Activated CD8-positive, alpha-beta T cell treated with anti-CD3 and anti-CD28 coated beads for 36 hours (primary cell): Measurements from ENCODE around the gene ISCA2. TPM values are rescaled to one million over a fixed set of nuclear protein-coding genes. Genes with fewer than 3 reads are reported as not detected.

Experiments used
- ATAC-seq: fragments of 200-7000 bp; cut with Tn5 transposase; one replicate; pipeline ENCODE4 v1.10.0; 2021; ENCODE audit warnings: mild to moderate bottlenecking, moderate library complexity
- CTCF ChIA-PET: fragments of 350-600 bp; sonication (Branson Sonifier 250); formaldehyde crosslinking; loops from one replicate; lab custom pipeline; 2021; ENCODE audit warnings: antibody characterized with exemption; lab: Charles Lee
- POLR2A ChIA-PET: fragments of 350-600 bp; sonication (Branson Sonifier 250); formaldehyde crosslinking; loops from one replicate; lab custom pipeline; 2021; ENCODE audit warnings: antibody characterized with exemption; lab: Charles Lee
- DNase-seq: peaks from one replicate; pipeline ENCODE4 v3.0.0-alpha.2; 2020
- H3K27ac Mint-ChIP-seq: one replicate; pipeline ENCODE4 v1.8.0; 2021; ENCODE audit warnings: mild to moderate bottlenecking, mixed read lengths
- H3K27me3 Mint-ChIP-seq: one replicate; pipeline ENCODE4 v1.8.0; 2021; ENCODE audit warnings: mixed read lengths
- H3K36me3 Mint-ChIP-seq: one replicate; pipeline ENCODE4 v1.8.0; 2021; ENCODE audit warnings: low read depth, mixed read lengths
- H3K4me1 Mint-ChIP-seq: one replicate; pipeline ENCODE4 v1.8.0; 2021; ENCODE audit warnings: low read depth, mixed read lengths
- H3K4me3 Mint-ChIP-seq: one replicate; pipeline ENCODE4 v1.8.0; 2021; ENCODE audit warnings: mild to moderate bottlenecking, moderate library complexity, mixed read lengths
- H3K9me3 Mint-ChIP-seq: one replicate; pipeline ENCODE4 v1.8.0; 2021; ENCODE audit warnings: mixed read lengths
- intact Hi-C: fragments of 100-400 bp; cut with micrococcal nuclease; formaldehyde crosslinking; loops from one replicate; pipeline ENCODE4 v1.10.0; 2022
- total RNA-seq, 2 experiments: library from RNA; stranded (reverse); gene quantifications; one replicate each; pipeline ENCODE4 v1.2.3, GENCODE V29; 2021
- TF ChIP-seq, protein P1 (sequence below): fragments of 200-600 bp; IDR thresholded peaks from one replicate; pipeline ENCODE4 v1.8.0; 2022; ENCODE audit warnings: antibody characterized with exemption, mild to moderate bottlenecking

ISCA2 gene
- total RNA-seq, 2 experiments from 2014 or later = 29.1 to 31.7 TPM

DNA sequence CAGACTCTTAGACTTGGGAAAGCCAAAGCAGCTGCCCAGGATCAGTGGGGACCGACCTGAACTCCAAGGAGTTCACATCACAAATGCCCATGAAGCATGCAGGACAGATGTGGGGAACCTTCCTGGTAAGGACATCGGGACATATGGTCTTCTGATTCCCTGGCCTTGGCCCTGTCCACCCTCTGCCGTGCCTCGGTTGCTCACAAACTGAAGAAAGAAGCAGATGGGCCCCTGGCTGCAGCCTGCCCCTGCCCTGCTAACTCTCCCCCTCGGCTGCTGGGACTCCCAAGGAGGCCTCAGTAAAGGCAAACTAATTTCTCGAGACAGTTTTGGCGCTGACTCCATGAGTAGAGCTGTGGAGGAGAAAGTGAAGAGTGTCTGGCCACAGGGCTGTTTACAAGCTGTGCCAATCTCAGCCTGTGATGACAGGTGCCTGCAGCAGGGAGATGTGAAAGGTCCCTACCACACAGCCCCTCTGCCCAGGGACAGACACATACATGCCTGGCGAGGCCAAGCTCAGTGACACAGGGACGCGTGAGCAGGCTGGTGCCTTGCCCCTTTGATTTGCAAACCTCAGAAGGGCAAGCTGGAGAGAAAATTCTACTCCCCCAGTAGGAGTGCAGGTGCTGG, 48.6 kb downstream of the ISCA2 start:
- Mint-ChIP-seq H3K9me3 (no peaks in the 10 kb centered on the region), H3K27me3 (no peaks in the 10 kb centered on the region), H3K4me3 (no peak overlapping the region), H3K27ac (no peak overlapping the region), H3K4me1 (no peaks in the 10 kb centered on the region), H3K36me3 (no peaks in the 10 kb centered on the region)
- ChIA-PET POLR2A (no interaction called here), CTCF (interaction anchor here (1.6 kb wide), 1 partner anchor 70 kb away, joined by 3 read pairs; the partner anchor contains the start of gene LTBP2)
- DNase-seq (no peak), ATAC-seq (no peak)
- intact Hi-C loops = no loop called here
- TF ChIP-seq, protein P1, sequence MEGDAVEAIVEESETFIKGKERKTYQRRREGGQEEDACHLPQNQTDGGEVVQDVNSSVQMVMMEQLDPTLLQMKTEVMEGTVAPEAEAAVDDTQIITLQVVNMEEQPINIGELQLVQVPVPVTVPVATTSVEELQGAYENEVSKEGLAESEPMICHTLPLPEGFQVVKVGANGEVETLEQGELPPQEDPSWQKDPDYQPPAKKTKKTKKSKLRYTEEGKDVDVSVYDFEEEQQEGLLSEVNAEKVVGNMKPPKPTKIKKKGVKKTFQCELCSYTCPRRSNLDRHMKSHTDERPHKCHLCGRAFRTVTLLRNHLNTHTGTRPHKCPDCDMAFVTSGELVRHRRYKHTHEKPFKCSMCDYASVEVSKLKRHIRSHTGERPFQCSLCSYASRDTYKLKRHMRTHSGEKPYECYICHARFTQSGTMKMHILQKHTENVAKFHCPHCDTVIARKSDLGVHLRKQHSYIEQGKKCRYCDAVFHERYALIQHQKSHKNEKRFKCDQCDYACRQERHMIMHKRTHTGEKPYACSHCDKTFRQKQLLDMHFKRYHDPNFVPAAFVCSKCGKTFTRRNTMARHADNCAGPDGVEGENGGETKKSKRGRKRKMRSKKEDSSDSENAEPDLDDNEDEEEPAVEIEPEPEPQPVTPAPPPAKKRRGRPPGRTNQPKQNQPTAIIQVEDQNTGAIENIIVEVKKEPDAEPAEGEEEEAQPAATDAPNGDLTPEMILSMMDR = no peak

DNA sequence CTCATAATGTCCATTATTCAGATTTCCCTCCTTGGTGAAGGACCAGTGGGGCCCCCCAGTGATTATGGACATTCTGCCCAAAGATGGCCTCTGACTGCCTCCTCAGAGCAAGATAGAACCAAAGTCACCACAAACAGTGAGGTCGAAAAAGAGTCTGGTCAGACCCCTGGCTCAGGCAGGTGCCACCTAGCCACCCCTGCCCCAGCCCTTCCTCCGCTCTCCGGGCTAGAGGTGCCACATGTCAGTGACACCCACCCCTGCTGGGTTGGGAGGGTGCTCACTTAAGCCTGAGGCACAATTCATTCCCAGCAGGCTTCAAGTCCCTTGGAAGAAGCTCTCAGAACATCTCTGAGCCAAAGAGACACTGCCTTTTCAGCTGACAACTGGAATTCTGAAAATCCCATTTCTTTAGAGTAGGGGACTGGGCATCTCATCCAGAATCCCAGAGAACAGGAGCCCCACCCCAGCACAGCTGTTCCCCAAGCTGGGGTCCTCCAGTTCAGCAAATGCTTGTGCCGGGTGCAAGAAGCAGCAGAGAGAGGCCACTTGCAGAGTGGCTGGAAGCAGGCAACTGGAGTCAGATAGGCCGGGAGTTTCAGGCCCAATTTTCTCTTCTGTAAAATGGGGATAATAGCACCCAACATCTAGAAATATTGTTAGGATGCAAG, 50.3 kb downstream of the ISCA2 start:
- no peaks in the 10 kb centered on the region for H3K4me1 Mint-ChIP-seq
- H3K27me3 Mint-ChIP-seq = no peaks in the 10 kb centered on the region
- H3K4me3 Mint-ChIP-seq = no peak overlapping the region
- no peak for DNase-seq
- CTCF ChIA-PET = no interaction called here
- H3K36me3 Mint-ChIP-seq = no peaks in the 10 kb centered on the region
- H3K9me3 Mint-ChIP-seq = no peaks in the 10 kb centered on the region
- no peak overlapping the region for H3K27ac Mint-ChIP-seq
- TF ChIP-seq, protein P1 = no peak
- POLR2A ChIA-PET = no interaction called here
- intact Hi-C loops = no loop called here
- ATAC-seq = no peak

DNA sequence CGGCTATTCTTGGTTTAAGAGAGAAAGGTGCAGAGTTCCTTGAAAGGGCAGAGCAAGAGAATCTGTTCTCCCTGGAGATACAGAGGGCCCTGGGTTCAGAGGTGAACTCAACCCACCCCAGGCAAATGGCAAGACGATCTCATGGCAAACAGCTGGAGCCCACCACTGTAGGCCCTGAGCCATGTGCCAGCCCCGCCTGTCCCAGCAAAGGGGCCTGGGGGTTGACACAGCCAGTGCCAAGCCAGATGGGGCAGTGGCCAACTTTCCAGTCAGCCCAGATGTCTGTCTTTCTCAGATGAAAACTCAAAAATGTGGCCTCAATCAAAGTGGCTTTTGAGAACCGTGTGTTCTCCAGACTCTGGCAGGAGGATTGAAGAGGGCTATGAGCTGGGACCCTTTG, 51.8 kb downstream of the ISCA2 start:
- H3K36me3 Mint-ChIP-seq = no peaks in the 10 kb centered on the region
- DNase-seq (no peak), ATAC-seq (no peak)
- H3K4me3 Mint-ChIP-seq = no peak overlapping the region
- POLR2A ChIA-PET = no interaction called here
- intact Hi-C loops = no loop called here
- TF ChIP-seq, protein P1 = no peak
- no peaks in the 10 kb centered on the region for H3K9me3 Mint-ChIP-seq
- H3K27me3 Mint-ChIP-seq = no peaks in the 10 kb centered on the region
- CTCF ChIA-PET = interaction anchor here (1.2 kb wide), 1 partner anchor 182 kb away, joined by 3 read pairs; no protein-coding TSS in a partner anchor
- no peaks in the 10 kb centered on the region for H3K4me1 Mint-ChIP-seq
- H3K27ac Mint-ChIP-seq = no peak overlapping the region

DNA sequence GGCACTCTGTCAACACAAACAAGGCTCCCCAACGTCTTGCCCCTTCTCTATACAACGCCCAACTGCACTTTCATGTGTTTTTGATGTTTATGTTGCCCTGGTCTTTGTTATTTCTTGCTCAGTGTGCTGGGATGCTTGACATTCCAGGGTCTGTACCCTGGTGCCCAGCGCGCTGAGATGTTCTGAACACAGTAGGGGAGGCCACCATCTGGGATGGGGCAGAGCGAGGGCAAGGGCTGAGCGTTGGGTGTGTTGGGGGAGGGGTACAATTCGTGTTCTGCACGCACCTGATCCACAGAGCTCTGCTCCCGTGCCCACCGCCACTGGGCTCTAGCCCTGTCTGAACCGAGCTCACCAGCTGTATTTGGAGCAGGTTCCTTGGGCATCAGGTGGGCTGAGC, 52.9 kb downstream of the ISCA2 start:
- Mint-ChIP-seq H3K4me3 (no peak overlapping the region), H3K27me3 (no peaks in the 10 kb centered on the region), H3K4me1 (no peaks in the 10 kb centered on the region), H3K36me3 (no peaks in the 10 kb centered on the region), H3K27ac (no peak overlapping the region), H3K9me3 (no peaks in the 10 kb centered on the region)
- ATAC-seq (no peak), DNase-seq (no peak)
- TF ChIP-seq, protein P1 = no peak
- intact Hi-C loops = no loop called here
- CTCF ChIA-PET = no interaction called here
- POLR2A ChIA-PET = no interaction called here

Other genes with a start within 250 kb of the ISCA2 start
- gene ABCD4, start 190.8 kb upstream of the ISCA2 start, total RNA-seq = 10 to 100 TPM; 44.6 to 46.0 TPM
- not detected for gene VRTN, start 145.3 kb upstream of the ISCA2 start, total RNA-seq
- gene SYNDIG1L, start 67.6 kb upstream of the ISCA2 start, total RNA-seq = not detected
- 10 to 100 TPM; 19.1 to 21.0 TPM for gene NPC2, start 460 bp upstream of the ISCA2 start, total RNA-seq
- under 1 TPM; 0.04 to 0.05 TPM for gene LTBP2, start 118.5 kb downstream of the ISCA2 start, total RNA-seq
- 10 to 100 TPM; 26.4 to 28.2 TPM for gene AREL1, start 219.3 kb downstream of the ISCA2 start, total RNA-seq
- 10 to 100 TPM; 75.2 to 78.9 TPM for gene FCF1, start 219.4 kb downstream of the ISCA2 start, total RNA-seq